PC-3 (cell line): ENCODE measurements around the gene SELENOF. TPM values are rescaled to one million over a fixed set of nuclear protein-coding genes. Genes with fewer than 3 reads are reported as not detected.

Experiments used
- ATAC-seq: fragments of 200-7000 bp; cut with Tn5 transposase; 2 replicates; pipeline ENCODE4 v1.9.1; 2020; ENCODE audit warnings: mild to moderate bottlenecking, moderate library complexity
- BruUV-seq: library from RNA; stranded (reverse); fragments of 400-500 nt; replicated peaks from 2 replicates; lab custom pipeline; 2021; lab: Mats Ljungman, UMichigan
- CTCF ChIA-PET: fragments of 300-600 bp; sonication (Branson Sonifier 250); formaldehyde crosslinking; loops from one replicate; lab custom pipeline; 2022; ENCODE audit warnings: antibody characterized with exemption; lab: Charles Lee
- POLR2A ChIA-PET: fragments of 300-600 bp; sonication (Branson Sonifier 250); formaldehyde crosslinking; loops from one replicate; lab custom pipeline; 2022; ENCODE audit warnings: antibody characterized with exemption; ENCODE audit not compliant: unreplicated experiment; lab: Charles Lee
- DNase-seq: peaks from one replicate; pipeline ENCODE4 v3.0.0-alpha.2; 2015
- H2AFZ ChIP-seq: fragments of 300-600 bp; sonication (generic); 2 replicates; pipeline ENCODE4 v1.6.0; 2016; ENCODE audit warnings: antibody characterized with exemption, low read length
- H3F3A ChIP-seq: fragments of 300-600 bp; sonication (generic); one replicate; pipeline ENCODE4 v1.6.0; 2017; ENCODE audit warnings: antibody characterized with exemption, low read length, control low read depth, mild to moderate bottlenecking; ENCODE audit not compliant: unreplicated experiment
- H3K27ac ChIP-seq: fragments of 300-600 bp; sonication (generic); 2 replicates; pipeline ENCODE4 v1.5.1; 2016; ENCODE audit warnings: mild to moderate bottlenecking, low read length
- H3K27me3 ChIP-seq: fragments of 300-600 bp; sonication (generic); 2 replicates; pipeline ENCODE4 v1.6.1; 2016; ENCODE audit warnings: low read length, mixed read lengths
- H3K36me3 ChIP-seq: fragments of 300-600 bp; sonication (generic); 2 replicates; pipeline ENCODE4 v1.6.1; 2016; ENCODE audit warnings: low read depth, mixed run types, low read length, mixed read lengths
- H3K4me1 ChIP-seq: fragments of 300-600 bp; sonication (generic); 2 replicates; pipeline ENCODE4 v1.5.1; 2016; ENCODE audit warnings: low read length; ENCODE audit not compliant: insufficient read depth
- H3K4me2 ChIP-seq: fragments of 300-600 bp; sonication (generic); 2 replicates; pipeline ENCODE4 v1.6.0; 2016; ENCODE audit warnings: low read length
- H3K4me3 ChIP-seq: fragments of 300-600 bp; sonication (generic); 2 replicates; pipeline ENCODE4 v1.5.1; 2016; ENCODE audit warnings: mild to moderate bottlenecking, low read length, mixed read lengths
- H3K79me2 ChIP-seq: fragments of 300-600 bp; sonication (generic); 2 replicates; pipeline ENCODE4 v1.6.1; 2017; ENCODE audit warnings: low read length, mixed read lengths
- H3K9ac ChIP-seq: fragments of 300-600 bp; sonication (generic); 2 replicates; pipeline ENCODE4 v1.6.0; 2016; ENCODE audit warnings: mild to moderate bottlenecking, low read length
- H3K9me2 ChIP-seq: fragments of 300-600 bp; sonication (generic); replicated peaks from 2 replicates; pipeline ENCODE4 v1.6.1; 2016; ENCODE audit warnings: mixed run types, low read length, mixed read lengths
- H3K9me3 ChIP-seq: fragments of 300-600 bp; sonication (generic); 2 replicates; pipeline ENCODE4 v1.6.1; 2016; ENCODE audit warnings: low read length, mixed read lengths
- H4K20me1 ChIP-seq: fragments of 300-600 bp; sonication (generic); 2 replicates; pipeline ENCODE4 v1.6.1; 2016; ENCODE audit warnings: low read length, mixed read lengths
- CTCF ChIP-seq: fragments of 300-600 bp; sonication (generic); conservative IDR thresholded peaks from 2 replicates; pipeline ENCODE4 v1.5.1; 2017; ENCODE audit warnings: antibody characterized with exemption, low read depth, mild to moderate bottlenecking, low read length
- EZH2 ChIP-seq: fragments of 300-600 bp; sonication (generic); IDR thresholded peaks from one replicate; pipeline ENCODE4 v1.6.1; 2017; ENCODE audit warnings: antibody characterized with exemption, mild to moderate bottlenecking, low read length; ENCODE audit not compliant: unreplicated experiment
- EZH2phosphoT487 ChIP-seq: fragments of 300-600 bp; sonication (generic); IDR thresholded peaks from 2 replicates; pipeline ENCODE4 v1.6.1; 2018; ENCODE audit warnings: mild to moderate bottlenecking, antibody characterized with exemption, low read length, borderline replicate concordance
- intact Hi-C: fragments of 100-400 bp; cut with micrococcal nuclease; formaldehyde crosslinking; loops from 2 replicates; pipeline ENCODE4 v1.9.0; 2023
- total RNA-seq: library from RNA; depleted of rRNA; stranded (reverse); fragments of >200 nt; gene quantifications from 2 replicates; pipeline ENCODE4 v1.2.3, GENCODE V29; 2014

SELENOF gene
- total RNA-seq, 1 experiment from 2014 or later: 174 TPM

- H2AFZ ChIP-seq: no peak overlapping the region
- H3K4me2 ChIP-seq: no peak overlapping the region
- H3F3A ChIP-seq: no peaks in the 10 kb centered on the region
- no peak overlapping the region for H3K27ac ChIP-seq
- no peaks in the 10 kb centered on the region for H3K36me3 ChIP-seq
- ChIA-PET POLR2A (no interaction called here), CTCF (no interaction called here)
- no peak for ATAC-seq
- no peak overlapping the region for H3K4me3 ChIP-seq
- no TSS peak for BruUV-seq
- no peaks in the 10 kb centered on the region for H3K9me2 ChIP-seq
- no peaks in the 10 kb centered on the region for H3K79me2 ChIP-seq
- no peaks in the 10 kb centered on the region for H3K4me1 ChIP-seq
- DNase-seq: no peak
- H3K27me3 ChIP-seq: no peaks in the 10 kb centered on the region
- intact Hi-C loops: no loop called here
- TF ChIP-seq CTCF: no peak
- no peak for TF ChIP-seq EZH2
- TF ChIP-seq EZH2phosphoT487: no peak
- no peak overlapping the region for H3K9ac ChIP-seq
- H3K9me3 ChIP-seq: no peaks in the 10 kb centered on the region
- no peaks in the 10 kb centered on the region for H4K20me1 ChIP-seq
Observed at GRCh38 chr1:86948212-86948611, 34.3 kb upstream of the SELENOF start.

- ATAC-seq (no peak), DNase-seq (no peak)
- H3F3A ChIP-seq: no peaks in the 10 kb centered on the region
- H3K9me2 ChIP-seq: no peaks in the 10 kb centered on the region
- peaks cover 21% of the 10 kb centered on the region for H3K79me2 ChIP-seq
- CTCF ChIA-PET: no interaction called here
- no peak overlapping the region for H2AFZ ChIP-seq
- H4K20me1 ChIP-seq: no peaks in the 10 kb centered on the region
- no peak overlapping the region for H3K4me3 ChIP-seq
- no peak for TF ChIP-seq EZH2phosphoT487
- no peak for TF ChIP-seq EZH2
- TF ChIP-seq CTCF: no peak
- peaks cover 12% of the 10 kb centered on the region for H3K4me1 ChIP-seq
- H3K4me2 ChIP-seq: no peak overlapping the region
- H3K27me3 ChIP-seq: no peaks in the 10 kb centered on the region
- intact Hi-C loops: no loop called here
- no peak overlapping the region for H3K27ac ChIP-seq
- BruUV-seq: no TSS peak
- no peak overlapping the region for H3K9ac ChIP-seq
- POLR2A ChIA-PET: no interaction called here
- H3K9me3 ChIP-seq: no peaks in the 10 kb centered on the region
- H3K36me3 ChIP-seq: no peaks in the 10 kb centered on the region
Observed at GRCh38 chr1:86942743-86943142, 28.8 kb upstream of the SELENOF start.

GRCh38 chr1:86942042-86942441 lies 28.1 kb upstream of the SELENOF start:
- Histone ChIP-seq H4K20me1 (no peaks in the 10 kb centered on the region), H3K27me3 (no peaks in the 10 kb centered on the region), H3K9me2 (no peaks in the 10 kb centered on the region), H3K4me3 (no peak overlapping the region), H3K9ac (no peak overlapping the region), H3K4me1 (peaks cover 12% of the 10 kb centered on the region), H3K4me2 (no peak overlapping the region), H3F3A (no peaks in the 10 kb centered on the region), H3K9me3 (no peaks in the 10 kb centered on the region), H3K27ac (no peak overlapping the region), H3K36me3 (no peaks in the 10 kb centered on the region), H2AFZ (no peak overlapping the region), H3K79me2 (peaks cover 21% of the 10 kb centered on the region)
- DNase-seq (no peak), ATAC-seq (no peak)
- ChIA-PET CTCF (no interaction called here), POLR2A (no interaction called here)
- no TSS peak for BruUV-seq
- TF ChIP-seq EZH2phosphoT487: no peak
- intact Hi-C loops: no loop called here
